T-helper 1 cell treated with Interleukin-12 subunit alpha and Interleukin-12 subunit beta and Interleukin-4 antibody, amounts not matched to agents 30 μg/mL and 1 μg/mL, for 36 hours (primary cell): Measurements from ENCODE around the gene TAF13.
"Not testable (repeated sequence)": the region's sequence is repeated elsewhere in the genome, so short reads cannot be mapped to it uniquely, and the experiment has no call there.

ENCODE experiments used
- H3K27ac Mint-ChIP-seq: one replicate; pipeline ENCODE4 v1.8.0; 2021; ENCODE audit warnings: mild to moderate bottlenecking, mixed read lengths
- H3K27me3 Mint-ChIP-seq: one replicate; pipeline ENCODE4 v1.8.0; 2021; ENCODE audit warnings: low read depth, mixed read lengths
- H3K36me3 Mint-ChIP-seq: one replicate; pipeline ENCODE4 v1.8.0; 2021; ENCODE audit warnings: low read depth, mixed read lengths
- H3K4me1 Mint-ChIP-seq: one replicate; pipeline ENCODE4 v1.8.0; 2021; ENCODE audit warnings: low read depth, mixed read lengths
- H3K4me3 Mint-ChIP-seq: one replicate; pipeline ENCODE4 v1.8.0; 2021; ENCODE audit warnings: mild to moderate bottlenecking, moderate library complexity, mixed read lengths
- H3K9me3 Mint-ChIP-seq: one replicate; pipeline ENCODE4 v1.8.0; 2021; ENCODE audit warnings: mixed read lengths

TAF13 gene

GRCh38 chr1:109083501-109083900 is 7.7 kb upstream of the TAF13 start:
- Mint-ChIP-seq H3K27me3 (no peaks in the 10 kb centered on the region), H3K36me3 (no peaks in the 10 kb centered on the region), H3K4me3 (no peak overlapping the region), H3K4me1 (peaks cover 1% of the 10 kb centered on the region), H3K27ac (no peak overlapping the region), H3K9me3 (no peaks in the 10 kb centered on the region)

GRCh38 chr1:109080441-109081082 is 4.8 kb upstream of the TAF13 start:
- Mint-ChIP-seq H3K27me3 (no peaks in the 10 kb centered on the region), H3K9me3 (no peaks in the 10 kb centered on the region), H3K36me3 (peaks cover 5% of the 10 kb centered on the region), H3K4me3 (no peak overlapping the region), H3K27ac (no peak overlapping the region), H3K4me1 (peaks cover 7% of the 10 kb centered on the region)

- Mint-ChIP-seq H3K27ac (no peak overlapping the region), H3K9me3 (no peaks in the 10 kb centered on the region), H3K27me3 (no peaks in the 10 kb centered on the region), H3K4me1 (peaks cover 14% of the 10 kb centered on the region), H3K4me3 (no peak overlapping the region), H3K36me3 (peaks cover 10% of the 10 kb centered on the region)
Observed at GRCh38 chr1:109079240-109079622, 3.4 kb upstream of the TAF13 start.

DNA sequence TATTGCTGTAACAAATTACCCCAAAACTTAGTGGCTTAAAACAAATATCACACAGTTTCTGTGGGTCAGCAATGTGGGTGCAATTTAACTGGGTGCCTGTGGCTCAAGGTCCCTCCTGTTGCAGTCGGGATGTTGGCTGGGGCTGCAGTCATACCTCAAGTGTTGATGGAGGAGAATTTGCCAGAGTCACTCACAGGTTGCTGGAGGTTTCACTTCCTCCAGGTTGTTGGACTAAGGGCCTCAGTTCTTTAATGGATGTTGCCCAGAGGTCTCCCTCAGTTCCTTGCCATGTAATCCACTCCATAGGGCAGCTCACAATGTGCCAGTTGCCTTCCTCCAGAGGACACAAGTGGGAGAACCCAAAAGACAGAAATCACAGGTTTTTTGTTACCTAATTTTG is 2.5 kb upstream of the TAF13 start:
- Mint-ChIP-seq H3K4me3 (no peak overlapping the region), H3K27me3 (no peaks in the 10 kb centered on the region), H3K4me1 (peaks cover 16% of the 10 kb centered on the region), H3K36me3 (peaks cover 10% of the 10 kb centered on the region), H3K27ac (no peak overlapping the region), H3K9me3 (no peaks in the 10 kb centered on the region)

GRCh38 chr1:109069294-109069693 is 6.5 kb downstream of the TAF13 start:
- Mint-ChIP-seq H3K4me1 (peaks cover 6% of the 10 kb centered on the region), H3K9me3 (no peaks in the 10 kb centered on the region), H3K4me3 (no peak overlapping the region), H3K27me3 (no peaks in the 10 kb centered on the region), H3K27ac (no peak overlapping the region), H3K36me3 (peaks cover 10% of the 10 kb centered on the region)

DNA sequence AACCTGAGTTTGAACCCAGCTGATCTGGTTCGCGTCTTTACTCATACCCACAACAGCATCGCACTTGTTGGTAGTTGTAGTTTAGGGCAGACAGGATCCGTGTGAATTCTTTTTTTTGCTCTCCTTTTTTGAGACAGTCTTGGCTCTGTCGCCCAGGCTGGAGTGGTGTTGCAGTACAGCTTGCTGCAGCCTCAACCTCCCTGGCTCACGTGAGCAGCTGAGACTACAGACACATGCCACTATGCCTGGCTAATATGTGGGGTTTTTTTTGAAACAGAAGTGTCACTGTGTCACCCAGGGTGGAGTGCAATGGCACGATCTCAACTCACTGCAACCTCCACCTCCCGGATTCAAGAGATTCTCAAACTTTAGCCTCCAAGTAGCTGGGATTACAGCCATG is 7.9 kb downstream of the TAF13 start:
- Mint-ChIP-seq H3K4me3 (no peak overlapping the region), H3K4me1 (peaks cover 2% of the 10 kb centered on the region), H3K36me3 (peaks cover 11% of the 10 kb centered on the region), H3K9me3 (no peaks in the 10 kb centered on the region), H3K27me3 (no peaks in the 10 kb centered on the region), H3K27ac (no peak overlapping the region)

DNA sequence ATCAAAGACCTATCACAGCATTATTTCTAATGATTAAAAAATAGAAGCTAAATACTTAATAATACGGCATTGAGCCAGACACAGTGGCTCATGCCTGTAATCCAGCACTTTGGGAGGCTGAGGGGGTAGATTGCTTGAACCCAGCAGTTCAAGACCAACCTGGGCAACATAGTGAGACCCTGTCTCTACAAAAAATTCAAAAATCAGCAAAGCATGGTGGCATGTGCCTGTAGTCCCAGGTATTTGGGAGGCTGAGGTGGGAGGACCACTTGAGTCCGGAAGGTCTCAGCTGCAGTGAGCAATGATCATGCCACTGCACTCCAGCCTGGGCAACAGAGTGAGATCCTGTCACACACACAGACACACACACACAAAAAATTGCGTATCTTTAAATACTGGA is 10.7 kb downstream of the TAF13 start:
- H3K4me3 Mint-ChIP-seq = no peak overlapping the region
- H3K27ac Mint-ChIP-seq = no peak overlapping the region
- no peaks in the 10 kb centered on the region for H3K9me3 Mint-ChIP-seq
- H3K4me1 Mint-ChIP-seq = no peaks in the 10 kb centered on the region
- no peaks in the 10 kb centered on the region for H3K27me3 Mint-ChIP-seq
- H3K36me3 Mint-ChIP-seq = peaks cover 6% of the 10 kb centered on the region

GRCh38 chr1:109061183-109061582 is 14.6 kb downstream of the TAF13 start:
- Mint-ChIP-seq H3K27me3 (no peaks in the 10 kb centered on the region), H3K27ac (no peak overlapping the region), H3K36me3 (peaks cover 3% of the 10 kb centered on the region), H3K9me3 (no peaks in the 10 kb centered on the region), H3K4me3 (no peak overlapping the region), H3K4me1 (no peaks in the 10 kb centered on the region)

GRCh38 chr1:109060707-109061106 is 15.1 kb downstream of the TAF13 start:
- H3K27ac Mint-ChIP-seq = no peak overlapping the region
- H3K36me3 Mint-ChIP-seq = peaks cover 3% of the 10 kb centered on the region
- H3K27me3 Mint-ChIP-seq = no peaks in the 10 kb centered on the region
- H3K9me3 Mint-ChIP-seq = no peaks in the 10 kb centered on the region
- no peaks in the 10 kb centered on the region for H3K4me1 Mint-ChIP-seq
- no peak overlapping the region for H3K4me3 Mint-ChIP-seq

DNA sequence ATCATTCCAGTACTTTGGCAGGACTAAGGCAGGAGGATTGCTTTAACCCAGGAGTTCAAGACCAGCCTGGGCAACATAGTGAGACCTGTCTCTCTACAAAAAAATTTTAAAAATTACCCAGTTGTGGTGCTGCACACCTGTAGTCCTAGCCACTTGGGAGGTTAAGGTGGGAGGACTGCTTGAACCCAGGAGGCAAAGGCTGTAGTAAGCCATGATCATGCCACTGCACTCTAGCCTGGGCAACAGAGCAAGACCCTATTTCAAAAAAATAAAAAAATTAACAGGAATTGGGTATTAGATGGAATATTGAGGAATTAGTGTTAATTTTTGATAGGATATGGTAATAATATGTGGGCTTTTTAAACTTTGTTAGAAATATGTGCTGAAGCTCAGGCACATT is 16.8 kb downstream of the TAF13 start:
- Mint-ChIP-seq H3K36me3 (peaks cover 2% of the 10 kb centered on the region), H3K27me3 (no peaks in the 10 kb centered on the region), H3K4me1 (no peaks in the 10 kb centered on the region), H3K9me3 (no peaks in the 10 kb centered on the region), H3K4me3 (no peak overlapping the region), H3K27ac (no peak overlapping the region)

- H3K9me3 Mint-ChIP-seq = no peaks in the 10 kb centered on the region
- H3K4me1 Mint-ChIP-seq = no peaks in the 10 kb centered on the region
- H3K27ac Mint-ChIP-seq = no peak overlapping the region
- no peaks in the 10 kb centered on the region for H3K36me3 Mint-ChIP-seq
- no peaks in the 10 kb centered on the region for H3K27me3 Mint-ChIP-seq
- no peak overlapping the region for H3K4me3 Mint-ChIP-seq
Observed at GRCh38 chr1:109056064-109056463, 19.7 kb downstream of the TAF13 start.

GRCh38 chr1:109052145-109052544 is 23.7 kb downstream of the TAF13 start:
- not testable (repeated sequence) for H3K27ac Mint-ChIP-seq, H3K4me1 Mint-ChIP-seq, H3K4me3 Mint-ChIP-seq, H3K27me3 Mint-ChIP-seq, H3K9me3 Mint-ChIP-seq, H3K36me3 Mint-ChIP-seq

GRCh38 chr1:109050228-109050995 is 25.4 kb downstream of the TAF13 start:
- H3K4me3 Mint-ChIP-seq = no peak overlapping the region
- peaks cover 14% of the 10 kb centered on the region for H3K27me3 Mint-ChIP-seq
- H3K9me3 Mint-ChIP-seq = no peaks in the 10 kb centered on the region
- H3K36me3 Mint-ChIP-seq = no peaks in the 10 kb centered on the region
- no peak overlapping the region for H3K27ac Mint-ChIP-seq
- H3K4me1 Mint-ChIP-seq = no peaks in the 10 kb centered on the region

DNA sequence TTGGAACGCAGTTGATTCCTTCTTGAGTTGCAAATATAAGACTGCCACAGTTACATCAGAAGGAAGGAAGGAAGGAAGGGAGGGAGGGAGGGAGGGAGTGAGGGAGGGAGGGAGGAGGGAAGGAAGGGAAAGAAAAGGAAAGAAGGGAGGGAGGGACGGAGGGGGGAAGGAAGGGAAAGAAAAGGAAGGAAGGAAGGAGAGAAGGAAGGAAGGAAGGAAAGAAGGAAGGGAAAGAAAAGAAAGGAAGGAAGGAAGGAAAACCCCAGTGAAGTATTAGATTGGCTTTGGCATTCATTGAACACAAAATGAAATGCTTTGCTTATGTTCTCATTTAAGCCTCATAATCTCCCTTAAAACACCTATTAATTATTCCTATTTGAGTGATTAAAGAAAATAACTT is 27.5 kb downstream of the TAF13 start:
- Mint-ChIP-seq H3K9me3 (no peaks in the 10 kb centered on the region), H3K27ac (no peak overlapping the region), H3K4me1 (no peaks in the 10 kb centered on the region), H3K27me3 (peaks cover 16% of the 10 kb centered on the region), H3K36me3 (no peaks in the 10 kb centered on the region), H3K4me3 (no peak overlapping the region)

GRCh38 chr1:109047339-109047738 is 28.5 kb downstream of the TAF13 start:
- Mint-ChIP-seq H3K4me1 (peaks cover 3% of the 10 kb centered on the region), H3K27me3 (peaks cover 16% of the 10 kb centered on the region), H3K9me3 (no peaks in the 10 kb centered on the region), H3K4me3 (no peak overlapping the region), H3K36me3 (no peaks in the 10 kb centered on the region), H3K27ac (no peak overlapping the region)
